T-cell (primary cell): Measurements from ENCODE around the gene S100A1. TPM values are rescaled to one million over a fixed set of nuclear protein-coding genes. Genes with fewer than 3 reads are reported as not detected.
A peak's percentile ranks its signal among the peaks of the same experiment; 100 is the strongest.
"Not testable (repeated sequence)": the region's sequence is repeated elsewhere in the genome, so short reads cannot be mapped to it uniquely, and the experiment has no call there.

Experiments
- ATAC-seq, 4 experiments: fragments of 200-7000 bp in 3 of 4; fragments of 150-1000 bp in 1 of 4; cut with Tn5 transposase; replicated peaks in 1 of 4; 1 replicate in 3 of 4; 2 replicates in 1 of 4; pipeline ENCODE4 v1.10.0; 2021; ENCODE audit warnings: moderate library complexity in 3 of 4, mild to moderate bottlenecking in 2 of 4, moderate number of reproducible peaks in 1 of 4
- CTCF ChIA-PET, 2 donors: fragments of 300-600 bp; sonication (Branson Sonifier 250); formaldehyde crosslinking; loops; one replicate each; lab custom pipeline; 2022; ENCODE audit warnings: antibody characterized with exemption in 2 of 2; lab: Charles Lee
- POLR2A ChIA-PET, 2 donors: fragments of 300-600 bp; sonication (Branson Sonifier 250); formaldehyde crosslinking; loops; one replicate each; lab custom pipeline; 2022; ENCODE audit warnings: antibody characterized with exemption in 2 of 2; lab: Charles Lee
- DNase-seq, 35 experiments: peaks; one replicate each; pipeline versions ENCODE4 v3.0.0 to v3.0.0-alpha.2; 2013 to 2023
- H3K27ac ChIP-seq: one replicate; pipeline ENCODE4 v1.5.1; 2013; ENCODE audit warnings: low read length
- H3K27me3 ChIP-seq, 2 experiments: replicated peaks in 1 of 2; 1 replicate in 1 of 2; 2 replicates in 1 of 2; pipeline versions ENCODE4 v1.6.1 to v1.7.0; 2013; ENCODE audit warnings: low read length in 1 of 2, mixed read lengths in 1 of 2; ENCODE audit not compliant: control insufficient read depth in 2 of 2, insufficient read depth in 2 of 2; ENCODE audit errors: extremely low read depth in 1 of 2
- H3K36me3 ChIP-seq, 2 donors: 1 replicate in 1 of 2; 2 replicates in 1 of 2; pipeline versions ENCODE4 v1.6.1 to v1.7.0; 2013; ENCODE audit warnings: low read length in 1 of 2; ENCODE audit not compliant: control insufficient read depth in 2 of 2, insufficient read depth in 1 of 2; ENCODE audit errors: extremely low read depth in 1 of 2
- H3K4me1 ChIP-seq, 2 experiments: 1 replicate in 1 of 2; 2 replicates in 1 of 2; pipeline versions ENCODE4 v1.6.1 to v1.7.0; 2013; ENCODE audit warnings: low read length in 2 of 2, mixed read lengths in 1 of 2; ENCODE audit not compliant: insufficient read depth in 2 of 2, control insufficient read depth in 1 of 2; ENCODE audit errors: extremely low read depth in 1 of 2
- H3K4me3 ChIP-seq, 2 donors: 1 replicate in 1 of 2; 2 replicates in 1 of 2; pipeline versions ENCODE4 v1.5.1 to v1.7.0; 2013; ENCODE audit warnings: mild to moderate bottlenecking in 2 of 2, low read length in 1 of 2, moderate library complexity in 1 of 2; ENCODE audit not compliant: control insufficient read depth in 1 of 2; ENCODE audit errors: extremely low read depth in 1 of 2
- H3K9me3 ChIP-seq: 2 replicates; pipeline ENCODE4 v1.7.0; 2013
- H3K27ac Mint-ChIP-seq, 2 donors: one replicate each; pipeline ENCODE4 v1.8.0; 2020 to 2021; ENCODE audit warnings: mild to moderate bottlenecking in 2 of 2, mixed read lengths in 2 of 2
- H3K27me3 Mint-ChIP-seq, 2 donors: one replicate each; pipeline ENCODE4 v1.8.0; 2021 to 2022; ENCODE audit warnings: mixed read lengths in 2 of 2
- H3K36me3 Mint-ChIP-seq: one replicate; pipeline ENCODE4 v1.8.0; 2021; ENCODE audit warnings: mixed read lengths
- H3K4me1 Mint-ChIP-seq, 3 donors: one replicate each; pipeline ENCODE4 v1.8.0; 2020 to 2022; ENCODE audit warnings: mixed read lengths in 3 of 3, mild to moderate bottlenecking in 1 of 3
- H3K4me3 Mint-ChIP-seq, 3 donors: one replicate each; pipeline ENCODE4 v1.8.0; 2020 to 2022; ENCODE audit warnings: mild to moderate bottlenecking in 3 of 3, mixed read lengths in 3 of 3, moderate library complexity in 3 of 3
- H3K9me3 Mint-ChIP-seq, 3 donors: one replicate each; pipeline ENCODE4 v1.8.0; 2020 to 2022; ENCODE audit warnings: mixed read lengths in 3 of 3
- WGBS: methylation state at CpG from one replicate; pipeline ENCODE4 v1.1.5; 2013; ENCODE audit warnings: missing lambda C conversion rate; ENCODE audit not compliant: insufficient coverage; 5-methylcytosine and 5-hydroxymethylcytosine counted together
- total RNA-seq, 35 experiments: library from RNA in 6 of 35; stranded (reverse) in 6 of 35; fragments of 120-200 nt in 1 of 35; gene quantifications; one replicate each; pipeline versions ENCODE4 v1.2.1 to v1.2.4 and lab custom pipeline; 2013 to 2026

The S100A1 gene
- not detected for total RNA-seq
- not detected for total RNA-seq (2013)
- 0 to 0.14 (median 0) reads per million in 29 experiments for total RNA-seq (lab: John Stamatoyannopoulos, UW)

GRCh38 chr1:153627715-153628626 lies at the start of gene S100A1:
TSS of gene S100A1 (plus strand) at chr1:153628434. CDS start at chr1:153630522, 2,088 bp downstream.
- ATAC-seq (no peak), DNase-seq (no peak)
- Mint-ChIP-seq H3K9me3 (no peaks in the 10 kb centered on the region), H3K27me3 (peaks cover 7 to 12% of the 10 kb centered on the region in 2 donors), H3K27ac (no peak within 1 kb of the TSS), H3K4me3 (peak within 1 kb of the TSS in 1 of 3 donors; percentile 30), H3K36me3 (no peaks in the 10 kb centered on the region), H3K4me1 (peaks cover 4 to 11% (median 8%) of the 10 kb centered on the region in 3 donors)
- H3K4me3 ChIP-seq: no peak within 1 kb of the TSS
- H3K27me3 ChIP-seq: peaks cover 0 to 24% of the 10 kb centered on the region in 2 experiments
- WGBS: 100% methylated on average over 2 of the region's 10 CpGs
- H3K4me1 ChIP-seq: peaks cover 0 to 5% of the 10 kb centered on the region in 2 experiments
- H3K36me3 ChIP-seq: no peaks in the 10 kb centered on the region
- H3K27ac ChIP-seq: no peak within 1 kb of the TSS
- ChIA-PET POLR2A (no interaction called here), CTCF (interaction anchor here in 1 of 2 donors (0.5 kb wide), 1 partner anchor 129 kb away, joined by 3 read pairs; no protein-coding TSS in a partner anchor)
- no peaks in the 10 kb centered on the region for H3K9me3 ChIP-seq

GRCh38 chr1:153578490-153578889 lies 49.7 kb upstream of the S100A1 start:
- peaks cover 0 to 28% of the 10 kb centered on the region in 2 experiments for H3K27me3 ChIP-seq
- no peak overlapping the region for H3K27ac ChIP-seq
- no peaks in the 10 kb centered on the region for H3K9me3 ChIP-seq
- Mint-ChIP-seq H3K27me3 (peaks cover 21 to 29% of the 10 kb centered on the region in 2 donors), H3K27ac (no peak overlapping the region), H3K4me1 (no peaks in the 10 kb centered on the region), H3K4me3 (no peak overlapping the region), H3K9me3 (no peaks in the 10 kb centered on the region), H3K36me3 (no peaks in the 10 kb centered on the region)
- CTCF ChIA-PET: no interaction called here
- no peak overlapping the region for H3K4me3 ChIP-seq
- H3K4me1 ChIP-seq: no peaks in the 10 kb centered on the region
- DNase-seq (no peak), ATAC-seq (no peak)
- no peaks in the 10 kb centered on the region for H3K36me3 ChIP-seq
- POLR2A ChIA-PET: interaction anchor here in 1 of 2 donors (0.6 kb wide), 1 partner anchor 265 kb away, joined by 13 read pairs; no protein-coding TSS in a partner anchor

- POLR2A ChIA-PET: interaction anchor here in 1 of 2 donors (0.6 kb wide), 1 partner anchor 265 kb away, joined by 13 read pairs; no protein-coding TSS in a partner anchor
Observed at GRCh38 chr1:153578936-153579335, 49.3 kb upstream of the S100A1 start.

GRCh38 chr1:153582836-153583235 lies 45.4 kb upstream of the S100A1 start:
- peaks cover 20 to 28% of the 10 kb centered on the region in 2 donors for H3K27me3 Mint-ChIP-seq
- CTCF ChIA-PET, H3K36me3 Mint-ChIP-seq: not testable (repeated sequence)

More at GRCh38 chr1:153578936-153579335, 49.3 kb upstream of the S100A1 start:
- H3K4me3 Mint-ChIP-seq: no peak overlapping the region
- no peaks in the 10 kb centered on the region for H3K4me1 ChIP-seq
- CTCF ChIA-PET: no interaction called here
- H3K27me3 ChIP-seq: peaks cover 0 to 28% of the 10 kb centered on the region in 2 experiments
- no peak overlapping the region for H3K4me3 ChIP-seq
- H3K36me3 Mint-ChIP-seq: no peaks in the 10 kb centered on the region
- peaks cover 21 to 30% of the 10 kb centered on the region in 2 donors for H3K27me3 Mint-ChIP-seq
- H3K4me1 Mint-ChIP-seq: no peaks in the 10 kb centered on the region
- no peak overlapping the region for H3K27ac ChIP-seq
- H3K36me3 ChIP-seq: no peaks in the 10 kb centered on the region
- H3K27ac Mint-ChIP-seq: no peak overlapping the region
- no peaks in the 10 kb centered on the region for H3K9me3 ChIP-seq
- H3K9me3 Mint-ChIP-seq: no peaks in the 10 kb centered on the region
- ATAC-seq (no peak), DNase-seq (no peak)
- WGBS: 57% methylated on average over 3 of the region's 3 CpGs

GRCh38 chr1:153583514-153583913 lies 44.7 kb upstream of the S100A1 start:
- no CpG with 5 or more reads among the region's 3 CpGs for WGBS
- POLR2A ChIA-PET: interaction anchor here in 1 of 2 donors (0.7 kb wide), 1 partner anchor 10 kb away, joined by 3 read pairs; no protein-coding TSS in a partner anchor
- H3K4me3 ChIP-seq, ATAC-seq, H3K9me3 Mint-ChIP-seq, H3K36me3 Mint-ChIP-seq, H3K27ac ChIP-seq, H3K36me3 ChIP-seq, DNase-seq, H3K4me3 Mint-ChIP-seq, H3K9me3 ChIP-seq, CTCF ChIA-PET, H3K4me1 ChIP-seq, H3K27ac Mint-ChIP-seq, H3K4me1 Mint-ChIP-seq: not testable (repeated sequence)
- H3K27me3 ChIP-seq: peaks cover 0 to 17% of the 10 kb centered on the region in 2 experiments
- H3K27me3 Mint-ChIP-seq: peaks cover 13 to 21% of the 10 kb centered on the region in 2 donors

More at GRCh38 chr1:153582836-153583235, 45.4 kb upstream of the S100A1 start:
- H3K4me1 ChIP-seq, H3K4me3 Mint-ChIP-seq, DNase-seq, H3K27ac ChIP-seq, H3K4me1 Mint-ChIP-seq, POLR2A ChIA-PET, H3K4me3 ChIP-seq, H3K9me3 ChIP-seq, ATAC-seq, H3K27ac Mint-ChIP-seq, H3K36me3 ChIP-seq, H3K9me3 Mint-ChIP-seq: not testable (repeated sequence)
- H3K27me3 ChIP-seq: peaks cover 0 to 21% of the 10 kb centered on the region in 2 experiments
- 92% methylated on average over 12 of the region's 34 CpGs for WGBS

GRCh38 chr1:153583976-153584375 lies 44.3 kb upstream of the S100A1 start:
- H3K36me3 ChIP-seq: no peaks in the 10 kb centered on the region
- Mint-ChIP-seq H3K27ac (no peak overlapping the region), H3K36me3 (no peaks in the 10 kb centered on the region), H3K9me3 (no peaks in the 10 kb centered on the region), H3K27me3 (peaks cover 9 to 16% of the 10 kb centered on the region in 2 donors), H3K4me3 (no peak overlapping the region), H3K4me1 (no peaks in the 10 kb centered on the region)
- ATAC-seq: no peak
- H3K9me3 ChIP-seq: no peaks in the 10 kb centered on the region
- no peak overlapping the region for H3K27ac ChIP-seq
- no peaks in the 10 kb centered on the region for H3K4me1 ChIP-seq
- WGBS: 83% methylated on average over 1 of the region's 2 CpGs
- H3K4me3 ChIP-seq: no peak overlapping the region
- ChIA-PET POLR2A (interaction anchor here in 1 of 2 donors (0.7 kb wide), 1 partner anchor 10 kb away, joined by 3 read pairs; no protein-coding TSS in a partner anchor), CTCF (no interaction called here)
- H3K27me3 ChIP-seq: peaks cover 0 to 17% of the 10 kb centered on the region in 2 experiments
- DNase-seq: no peak
